Fibroblast of skin of right biceps (primary cell): ENCODE data around the gene FAM9A.
"Not testable (repeated sequence)": the region's sequence is repeated elsewhere in the genome, so short reads cannot be mapped to it uniquely, and the experiment has no call there.

ENCODE experiments used
- DNase-seq: peaks from one replicate; pipeline ENCODE4 v3.0.0-alpha.2; 2013

Gene FAM9A

DNA sequence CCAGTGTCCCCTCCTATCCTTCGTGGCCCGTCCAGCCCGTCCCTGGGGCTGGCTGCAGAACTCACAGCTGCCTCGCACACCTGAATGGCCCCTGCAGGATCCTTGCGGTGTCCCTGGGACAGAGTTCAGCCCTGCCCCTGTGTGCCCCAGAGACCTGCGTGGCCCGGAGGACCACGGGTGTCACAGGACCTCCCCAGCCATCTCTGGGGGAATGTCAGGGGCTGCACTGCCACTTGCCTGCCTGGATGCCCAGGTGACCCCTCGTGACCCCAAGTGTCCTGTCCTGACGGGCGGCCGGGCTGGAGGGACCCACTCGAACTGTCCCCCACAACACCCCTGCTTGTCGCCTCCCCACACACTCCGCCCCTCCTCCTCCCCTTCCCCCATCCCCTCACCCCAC lies 832 bp downstream of the FAM9A start:
- DNase-seq: not testable (repeated sequence)

DNA sequence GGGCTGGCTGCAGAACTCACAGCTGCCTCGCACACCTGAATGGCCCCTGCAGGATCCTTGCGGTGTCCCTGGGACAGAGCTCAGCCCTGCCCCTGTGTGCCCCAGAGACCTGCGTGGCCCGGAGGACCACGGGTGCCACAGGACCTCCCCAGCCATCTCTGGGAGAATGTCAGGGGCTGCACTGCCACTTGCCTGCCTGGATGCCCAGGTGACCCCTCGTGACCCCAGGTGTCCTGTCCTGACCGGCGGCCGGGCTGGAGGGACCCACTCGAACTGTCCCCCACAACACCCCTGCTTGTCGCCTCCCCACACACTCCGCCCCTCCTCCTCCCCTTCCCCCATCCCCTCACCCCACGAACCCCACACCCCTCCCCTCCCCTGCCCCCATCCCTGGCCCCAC lies 1.9 kb downstream of the FAM9A start:
- not testable (repeated sequence) for DNase-seq

DNA sequence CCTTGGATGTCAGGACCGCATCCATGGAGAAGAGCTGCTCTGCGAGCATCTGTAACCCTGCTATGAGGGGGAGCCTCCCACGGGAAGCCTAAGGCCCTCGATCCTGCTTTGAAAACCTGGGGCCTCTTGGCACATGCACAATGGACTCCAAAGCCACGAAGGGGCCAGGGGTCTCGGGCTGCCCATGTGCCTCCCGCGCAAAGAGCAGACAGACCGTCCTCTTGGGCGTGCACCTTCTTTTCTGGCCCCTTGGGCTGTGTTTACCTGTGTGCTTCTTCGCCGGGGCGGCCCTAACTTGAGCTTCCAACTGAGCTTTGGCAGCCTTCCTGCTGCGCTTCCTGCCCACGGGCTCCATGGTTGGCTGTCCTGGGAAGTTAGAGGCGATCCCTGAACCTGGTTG lies 2.5 kb downstream of the FAM9A start:
- DNase-seq: not testable (repeated sequence)

DNA sequence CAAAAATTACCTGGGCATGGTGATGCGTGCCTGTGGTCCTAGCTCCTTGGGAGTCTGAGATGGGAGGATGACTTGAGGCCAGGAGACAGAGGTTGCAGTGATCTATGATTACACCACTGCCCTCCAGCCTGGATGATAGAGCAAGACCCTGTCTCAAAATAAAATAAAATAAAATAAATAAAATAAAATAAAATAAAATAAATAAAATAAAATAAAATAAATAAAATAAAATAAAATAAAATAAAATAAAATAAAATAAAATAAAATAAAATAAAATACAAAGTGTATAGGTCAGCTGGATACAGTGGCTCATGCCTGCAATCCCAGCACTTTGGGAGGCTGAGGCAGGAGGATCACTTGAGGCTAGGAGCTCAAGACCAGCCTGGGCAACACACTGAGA lies 14.1 kb downstream of the FAM9A start:
- DNase-seq: not testable (repeated sequence)

DNA sequence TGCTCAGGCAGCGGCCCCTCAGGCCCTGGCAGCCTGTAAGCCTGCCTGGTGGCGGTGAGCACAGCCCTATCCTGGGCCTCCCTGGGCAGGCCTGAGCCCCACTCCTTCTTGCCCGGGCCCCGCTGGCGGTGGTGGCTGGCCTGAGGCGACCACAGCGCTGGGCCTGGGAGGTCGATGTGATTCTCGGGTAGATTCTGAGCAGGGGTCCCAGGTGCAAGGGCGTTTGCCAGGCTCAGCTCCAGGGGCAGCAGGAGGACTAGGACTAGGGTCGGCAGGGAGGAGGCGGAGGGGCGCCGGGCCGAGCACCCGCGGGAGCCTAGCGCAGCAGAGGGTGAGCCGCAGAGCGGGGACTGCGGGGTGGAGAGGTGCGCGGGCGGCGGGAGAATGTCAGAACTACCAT lies 17.0 kb downstream of the FAM9A start:
- DNase-seq: no peak

DNA sequence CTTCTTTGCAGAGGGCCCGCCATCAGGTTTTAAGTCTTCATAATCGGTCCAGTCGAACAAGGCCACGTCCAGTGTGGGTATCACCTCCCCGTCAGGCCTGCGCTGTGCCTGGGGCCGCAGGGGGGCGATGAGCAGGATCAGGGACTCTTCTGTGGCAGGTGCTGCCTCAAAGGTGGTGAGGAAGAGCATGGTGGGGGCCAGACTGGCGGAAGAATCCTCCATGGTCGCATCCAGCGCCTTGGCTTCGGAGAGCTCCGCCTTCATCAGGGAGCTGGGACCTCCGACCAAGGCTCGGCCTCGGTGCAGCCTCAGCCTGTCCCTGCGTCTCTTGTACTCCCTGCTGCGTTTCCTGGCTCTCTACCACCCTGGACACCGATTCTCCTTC lies 17.5 kb downstream of the FAM9A start:
- no peak for DNase-seq

DNA sequence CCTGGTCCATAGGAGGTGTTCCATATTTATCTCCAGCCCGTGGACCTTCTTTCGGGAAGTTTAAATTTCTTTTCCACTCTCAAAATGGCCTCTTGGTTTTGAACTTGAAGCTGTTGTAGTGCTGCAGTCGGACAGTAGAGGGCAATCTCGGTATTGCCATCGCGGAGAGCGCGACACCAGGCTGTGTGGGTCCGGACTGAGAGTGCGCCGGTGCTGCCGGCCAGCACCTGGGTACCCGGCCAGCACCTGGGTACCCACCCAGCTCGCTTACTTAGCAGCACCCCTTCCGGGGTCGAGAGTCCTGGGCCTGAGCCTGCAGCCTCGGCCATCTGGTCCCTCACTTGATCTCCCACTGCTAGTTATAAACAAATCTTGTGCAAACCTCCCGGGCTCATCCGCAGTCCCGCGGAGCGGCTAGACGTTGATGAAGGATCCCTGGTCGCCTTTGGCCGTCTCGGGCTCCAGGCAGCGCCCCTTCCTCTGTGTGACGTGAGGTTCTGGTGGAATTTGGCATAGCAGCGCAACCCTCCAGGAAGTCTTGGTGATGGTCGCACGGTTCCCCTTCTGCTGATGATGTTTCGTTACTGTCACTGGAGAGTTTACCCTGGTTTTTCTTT lies 18.0 kb downstream of the FAM9A start:
- peak; percentile 17 for DNase-seq

DNA sequence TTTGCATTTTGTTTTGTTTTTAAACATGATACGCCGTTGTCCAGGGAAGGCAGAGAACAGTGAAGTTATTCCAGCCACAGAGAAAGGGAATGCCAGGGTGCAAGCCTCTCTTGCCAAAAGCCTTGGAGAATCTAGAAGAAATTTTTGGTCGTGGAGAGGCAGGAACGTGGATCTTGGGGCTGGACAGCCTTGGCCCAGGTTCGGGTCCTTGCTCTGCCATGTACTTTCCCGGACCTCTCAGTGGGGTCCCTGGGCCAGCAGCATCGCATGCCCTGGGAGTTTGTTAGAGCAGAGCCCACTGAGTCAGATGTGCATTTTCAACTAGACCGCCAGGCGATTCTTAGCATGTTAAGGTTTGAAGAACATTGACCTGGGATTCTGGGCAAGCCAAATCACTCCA lies 18.6 kb downstream of the FAM9A start:
- DNase-seq: no peak

DNA sequence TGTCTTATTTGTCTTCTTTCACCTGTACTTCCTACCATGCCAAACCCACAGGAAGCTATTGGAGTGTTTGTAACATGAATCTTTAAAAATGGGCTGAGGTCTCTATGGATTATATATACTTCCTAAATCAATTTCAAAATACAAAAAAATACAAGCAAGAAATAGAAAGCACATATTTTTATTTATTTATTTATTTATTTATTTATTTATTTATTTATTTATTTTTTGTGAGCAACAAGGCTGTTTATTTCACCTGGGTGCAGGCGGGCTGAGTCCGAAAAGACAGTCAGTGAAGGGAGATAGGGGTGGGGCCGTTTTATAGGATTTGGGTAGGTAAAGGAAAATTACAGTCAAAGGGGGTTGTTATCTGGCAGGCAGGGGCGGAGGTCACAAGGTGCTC lies 19.3 kb downstream of the FAM9A start:
- DNase-seq: not testable (repeated sequence)

DNA sequence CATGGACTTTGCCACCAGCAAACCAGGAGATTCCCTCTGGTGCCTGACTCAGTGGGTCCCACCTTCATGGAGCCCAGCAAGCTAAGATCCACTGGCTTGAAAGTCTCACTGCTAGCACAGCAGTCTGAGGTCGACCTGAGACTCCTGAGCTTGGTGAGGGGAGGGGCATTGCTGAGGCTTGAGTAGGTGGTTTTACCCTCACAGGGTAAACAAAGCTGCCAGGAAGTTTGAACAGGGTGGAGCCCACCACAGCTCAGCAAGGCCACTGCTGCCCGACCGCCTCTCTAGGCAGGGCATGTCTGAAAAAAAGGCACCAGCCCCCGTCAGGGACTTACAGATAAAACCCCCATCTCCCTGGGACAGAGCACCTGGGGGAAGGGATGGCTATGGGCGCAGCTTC lies 28.1 kb downstream of the FAM9A start:
- DNase-seq: no peak

DNA sequence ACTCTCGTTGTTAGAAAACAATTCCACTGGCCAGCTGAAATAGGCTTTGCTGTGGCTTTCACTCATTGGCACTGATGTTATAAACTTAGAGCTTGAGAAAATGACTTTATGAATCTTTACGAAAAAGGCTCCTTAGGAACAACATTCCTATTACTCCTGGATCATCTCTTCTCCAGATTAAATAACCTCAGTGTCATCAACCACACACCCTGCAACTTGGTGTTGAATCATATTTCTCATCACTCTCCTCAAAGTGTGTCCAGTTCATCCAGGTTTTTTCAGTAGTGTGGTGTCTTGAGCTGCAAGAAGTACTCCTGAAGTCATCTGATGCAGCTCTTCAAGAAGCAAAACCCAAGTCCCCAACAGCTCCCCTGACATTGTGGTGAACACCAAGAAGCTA lies 41.2 kb downstream of the FAM9A start:
- DNase-seq: peak; percentile 27

DNA sequence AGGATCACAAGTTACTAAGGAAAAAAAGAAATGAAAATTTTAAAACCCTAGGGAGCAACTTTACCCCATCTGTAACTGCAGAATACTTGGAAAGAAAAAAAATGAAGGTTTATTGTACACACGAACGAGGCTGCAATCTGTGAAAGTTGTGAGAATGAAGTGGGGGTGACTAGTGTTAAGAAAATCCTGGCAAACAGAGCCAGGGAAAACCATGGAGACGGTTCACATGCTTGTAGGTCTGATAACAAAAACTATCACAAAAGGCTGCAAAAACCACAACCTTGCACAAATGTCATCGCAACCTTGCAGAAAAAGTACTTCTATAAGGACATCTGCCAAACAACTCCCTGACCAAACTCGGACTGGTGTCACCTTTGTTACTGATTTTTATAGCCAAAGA lies 42.5 kb downstream of the FAM9A start:
- DNase-seq: peak; percentile 37

DNA sequence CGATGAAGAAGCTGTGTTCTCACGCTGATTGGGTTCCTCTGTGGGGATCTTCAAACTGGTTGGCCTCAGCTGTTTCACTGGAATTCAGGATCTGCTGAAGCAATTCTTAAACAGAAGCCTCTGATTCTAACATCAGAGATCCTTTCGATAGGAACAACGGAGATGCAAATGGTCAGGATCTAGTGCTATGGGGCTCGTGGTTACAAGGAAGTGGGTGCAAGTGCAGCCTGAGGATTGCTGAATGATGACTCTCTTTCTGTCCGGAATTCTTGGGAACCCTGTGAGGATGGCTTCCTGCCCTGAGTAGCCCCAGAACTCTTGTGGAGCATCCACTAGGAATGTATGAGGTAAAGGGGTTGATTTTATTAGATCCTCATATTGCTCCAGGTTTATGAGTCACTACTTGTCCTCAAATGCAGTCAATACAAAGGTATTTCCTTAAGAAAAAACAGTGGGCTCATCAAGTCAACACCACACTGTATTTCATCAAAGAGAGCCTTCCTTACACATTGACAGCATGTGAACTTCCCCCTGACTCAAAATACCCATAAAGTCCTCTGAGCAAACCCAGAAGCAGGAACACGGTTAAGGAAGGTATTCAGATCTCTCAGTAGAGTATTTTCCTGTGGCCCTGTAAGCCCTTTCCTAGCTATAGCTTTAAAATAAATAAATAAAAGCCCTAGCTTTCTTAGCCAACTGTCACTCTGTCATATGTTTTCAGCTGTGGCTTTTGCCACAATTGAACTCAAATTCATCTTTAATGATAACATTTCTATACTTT lies 43.4 kb downstream of the FAM9A start:
- peak; percentile 60 for DNase-seq

DNA sequence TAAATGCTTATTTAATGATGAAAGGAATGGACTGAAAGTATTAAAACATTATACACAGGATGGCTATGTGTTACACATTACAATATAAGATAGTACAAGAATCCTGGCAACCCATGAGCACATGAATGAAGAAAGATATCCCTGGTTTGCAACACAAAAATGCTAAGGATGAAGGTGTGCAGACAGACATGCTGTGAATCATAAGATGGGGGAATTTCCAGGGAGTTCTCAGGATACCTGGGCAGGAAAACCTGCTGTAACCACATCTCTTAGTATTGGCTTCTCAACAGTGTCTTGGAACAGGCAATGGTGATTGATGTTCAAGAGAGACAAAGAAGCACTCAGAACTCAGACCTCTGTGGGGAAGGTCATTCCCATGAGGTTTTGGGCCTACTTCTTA lies 45.4 kb downstream of the FAM9A start:
- DNase-seq: no peak

DNA sequence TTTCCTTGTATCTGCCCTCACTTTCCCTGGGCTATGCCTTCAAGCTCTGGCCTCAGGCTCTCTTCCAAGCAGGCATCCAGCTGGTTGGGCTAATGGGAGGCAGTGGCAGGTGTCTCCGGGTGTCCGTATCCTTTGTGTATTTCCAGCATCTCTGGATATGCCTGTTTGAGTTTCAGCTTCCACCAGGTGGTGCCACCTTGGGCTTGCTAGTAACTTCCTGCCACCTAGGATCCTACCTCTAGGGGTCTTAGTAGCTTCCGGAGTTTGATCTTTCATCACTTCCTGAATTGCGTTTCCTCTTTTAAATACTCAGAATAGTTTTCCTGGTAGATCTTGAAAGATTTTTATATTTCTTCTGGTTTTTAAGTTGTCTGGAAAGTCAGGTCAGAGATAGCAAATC lies 46.1 kb downstream of the FAM9A start:
- no peak for DNase-seq

DNA sequence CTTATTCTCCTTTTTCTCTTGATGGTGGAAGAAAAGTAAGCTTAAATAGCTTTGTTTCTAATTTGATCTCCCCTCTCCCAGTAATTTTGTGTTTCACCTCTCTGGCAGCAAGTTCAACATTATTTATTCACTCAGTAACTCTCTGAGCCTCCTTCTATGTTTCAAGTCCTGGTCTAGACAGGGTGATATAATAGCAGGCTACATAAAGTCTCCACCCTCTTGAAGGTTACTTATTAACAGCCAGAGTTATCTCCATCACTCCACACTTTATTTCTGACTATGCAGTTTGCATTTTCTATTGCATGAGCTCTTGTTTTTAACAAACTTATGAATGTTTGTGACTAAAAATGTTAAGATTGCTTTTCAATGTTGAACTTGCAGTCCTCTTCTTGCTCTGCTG lies 51.5 kb downstream of the FAM9A start:
- no peak for DNase-seq

DNA sequence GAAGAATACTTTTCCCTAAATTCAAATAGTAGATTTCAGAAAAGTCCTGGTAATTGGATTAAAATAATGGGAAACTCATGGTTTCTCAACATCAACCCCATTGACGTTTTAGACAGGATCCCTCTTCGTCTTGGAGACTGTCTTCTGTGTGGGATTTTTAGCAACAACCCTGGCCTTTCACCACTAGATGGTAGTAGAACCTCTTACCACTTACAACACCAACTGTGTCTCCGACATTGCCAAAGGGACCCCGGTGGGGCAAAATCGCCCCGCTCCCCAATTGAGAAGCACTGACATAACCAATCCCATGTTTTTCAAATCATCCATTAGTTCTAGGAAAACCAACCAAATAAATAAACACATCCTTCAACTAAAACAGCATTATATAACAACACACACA lies 52.3 kb downstream of the FAM9A start:
- DNase-seq: peak; percentile 30

DNA sequence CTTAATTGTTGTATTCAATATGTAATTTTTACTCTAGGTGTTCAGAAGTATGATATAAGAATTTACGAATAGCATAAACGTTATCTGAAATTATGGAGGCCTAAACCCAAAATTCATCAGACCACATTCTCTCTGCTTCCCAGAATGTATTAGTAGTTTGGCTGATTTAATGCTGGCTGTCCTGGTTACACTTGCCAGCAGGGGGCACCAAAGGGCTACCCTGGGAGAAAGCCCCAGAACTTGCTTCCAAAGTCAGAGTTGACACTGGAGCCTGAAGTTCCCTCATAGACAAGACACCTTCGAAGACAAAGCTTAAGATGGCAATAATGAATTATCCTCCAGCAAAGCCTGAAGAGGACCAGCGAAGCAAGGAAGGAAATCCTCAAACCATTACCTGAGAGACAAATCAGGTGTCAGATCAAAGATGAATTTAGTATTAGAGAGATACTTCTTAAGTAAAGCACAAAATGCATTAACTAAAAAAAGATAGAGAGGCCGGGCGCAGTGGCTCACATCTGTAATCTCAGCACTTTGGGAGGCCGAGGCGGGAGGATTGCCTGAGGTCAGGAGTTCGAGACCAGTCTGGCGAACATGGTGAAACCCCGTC lies 58.0 kb downstream of the FAM9A start:
- peak; percentile 22 for DNase-seq

DNA sequence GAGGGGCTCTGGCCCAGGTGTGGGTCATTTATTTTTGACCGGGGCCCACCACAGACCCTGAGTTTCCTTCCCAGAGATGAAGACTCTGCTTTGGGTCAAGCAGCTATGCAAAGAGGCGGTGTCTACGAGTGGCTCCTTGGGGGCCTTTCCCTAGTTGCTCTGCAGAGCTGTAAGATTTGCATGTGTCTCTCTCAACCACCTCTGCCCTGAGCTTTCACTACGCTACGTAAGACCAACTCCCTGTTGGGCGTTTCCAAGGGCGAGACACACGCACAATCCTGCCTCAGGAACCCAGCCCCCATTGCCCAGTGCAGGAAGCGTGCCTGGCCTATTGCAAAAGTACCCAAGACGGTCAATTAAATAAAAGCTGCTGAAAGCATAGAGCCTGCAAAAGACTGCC lies 59.2 kb downstream of the FAM9A start:
- DNase-seq: no peak
